GM23338 (cell line): ENCODE results near the gene LAMB1. TPM values are rescaled to one million over a fixed set of nuclear protein-coding genes. Genes with fewer than 3 reads are reported as not detected.

Source experiments
- ATAC-seq: fragments of 200-7000 bp; cut with Tn5 transposase; 3 replicates; pipeline ENCODE4 v1.9.1; 2020
- DNase-seq: peaks from one replicate; pipeline ENCODE4 v3.0.0-alpha.2; 2015; ENCODE audit warnings: low spot score
- H2AFZ ChIP-seq: fragments of 200-600 bp; sonication (generic); 2 replicates; pipeline ENCODE4 v1.8.0; 2016; ENCODE audit warnings: antibody characterized with exemption, mild to moderate bottlenecking, moderate library complexity
- H3F3A ChIP-seq: fragments of 200-600 bp; sonication (generic); replicated peaks from 2 replicates; pipeline ENCODE4 v1.8.0; 2017; ENCODE audit warnings: antibody characterized with exemption, mixed run types, low read depth
- H3K27ac ChIP-seq: fragments of 200-600 bp; sonication (generic); 2 replicates; pipeline ENCODE4 v1.6.1; 2016; ENCODE audit warnings: low read depth
- H3K27me3 ChIP-seq: fragments of 200-600 bp; sonication (generic); 2 replicates; pipeline ENCODE4 v1.8.0; 2016; ENCODE audit warnings: mild to moderate bottlenecking, mixed run types, moderate library complexity; ENCODE audit not compliant: insufficient read depth
- H3K36me3 ChIP-seq: fragments of 200-600 bp; sonication (generic); 2 replicates; pipeline ENCODE4 v1.8.0; 2016; ENCODE audit warnings: mild to moderate bottlenecking; ENCODE audit not compliant: insufficient read depth
- H3K4me1 ChIP-seq: fragments of 200-600 bp; sonication (generic); 2 replicates; pipeline ENCODE4 v1.8.0; 2016; ENCODE audit warnings: mild to moderate bottlenecking, moderate library complexity; ENCODE audit not compliant: insufficient read depth
- H3K4me2 ChIP-seq: fragments of 200-600 bp; sonication (generic); 2 replicates; pipeline ENCODE4 v1.7.1; 2017; ENCODE audit warnings: mixed run types
- H3K4me3 ChIP-seq: fragments of 200-600 bp; sonication (generic); 2 replicates; pipeline ENCODE4 v1.6.1; 2016; ENCODE audit warnings: mixed run types
- H3K79me2 ChIP-seq: fragments of 200-600 bp; sonication (generic); replicated peaks from 2 replicates; pipeline ENCODE4 v1.8.0; 2017; ENCODE audit warnings: mild to moderate bottlenecking; ENCODE audit not compliant: insufficient read depth
- H3K9me2 ChIP-seq: fragments of 200-600 bp; sonication (generic); 2 replicates; pipeline ENCODE4 v1.8.0; 2017; ENCODE audit not compliant: insufficient read depth
- H4K20me1 ChIP-seq: fragments of 200-600 bp; sonication (generic); replicated peaks from 2 replicates; pipeline ENCODE4 v1.8.0; 2017; ENCODE audit warnings: mild to moderate bottlenecking; ENCODE audit not compliant: insufficient read depth
- H3K27ac Mint-ChIP-seq: 2 replicates; pipeline ENCODE4 v1.8.0; 2020; ENCODE audit warnings: inconsistent platforms, mild to moderate bottlenecking, moderate library complexity, mixed read lengths
- H3K27me3 Mint-ChIP-seq: 3 replicates; pipeline ENCODE4 v1.8.0; 2022; ENCODE audit warnings: low read depth, mild to moderate bottlenecking, moderate library complexity, mixed read lengths, inconsistent platforms; ENCODE audit not compliant: insufficient read depth, poor library complexity
- H3K36me3 Mint-ChIP-seq: 3 replicates; pipeline ENCODE4 v1.8.0; 2021; ENCODE audit warnings: low read depth, mild to moderate bottlenecking, inconsistent platforms, moderate library complexity, mixed read lengths
- H3K4me1 Mint-ChIP-seq: 3 replicates; pipeline ENCODE4 v1.8.0; 2020; ENCODE audit warnings: mild to moderate bottlenecking, inconsistent platforms, mixed read lengths
- H3K4me3 Mint-ChIP-seq: 3 replicates; pipeline ENCODE4 v1.8.0; 2021; ENCODE audit warnings: moderate library complexity, mild to moderate bottlenecking, inconsistent platforms, mixed read lengths
- H3K9me3 Mint-ChIP-seq: 3 replicates; pipeline ENCODE4 v1.8.0; 2020; ENCODE audit warnings: moderate library complexity, mild to moderate bottlenecking, inconsistent platforms, mixed read lengths
- CREB1 ChIP-seq: fragments of 250-450 bp; sonication (Bioruptor Pico); IDR thresholded peaks from 2 replicates; pipeline ENCODE4 v1.5.0; 2020; ENCODE audit warnings: low read depth, mild to moderate bottlenecking, moderate library complexity
- EZH2 ChIP-seq: fragments of 200-600 bp; sonication (generic); IDR thresholded peaks from one replicate; pipeline ENCODE4 v1.8.0; 2017; ENCODE audit warnings: antibody characterized with exemption, mild to moderate bottlenecking, low read depth; ENCODE audit not compliant: unreplicated experiment
- EZH2phosphoT487 ChIP-seq: fragments of 200-600 bp; sonication (generic); IDR thresholded peaks from one replicate; pipeline ENCODE4 v1.8.1; 2018; ENCODE audit warnings: antibody characterized with exemption; ENCODE audit not compliant: unreplicated experiment
- JUNB ChIP-seq: IDR thresholded peaks from one replicate; pipeline ENCODE4 v1.6.1; 2016; ENCODE audit warnings: antibody characterized with exemption; ENCODE audit not compliant: unreplicated experiment
- NANOG ChIP-seq: IDR thresholded peaks from 2 replicates; pipeline ENCODE4 v1.6.1; 2016; ENCODE audit warnings: antibody characterized with exemption, borderline replicate concordance
- POLR2AphosphoS5 ChIP-seq: IDR thresholded peaks from 2 replicates; pipeline ENCODE4 v1.6.1; 2016; ENCODE audit warnings: antibody characterized with exemption, low read depth
- STAT1 ChIP-seq: IDR thresholded peaks from one replicate; pipeline ENCODE4 v1.6.1; 2016; ENCODE audit warnings: antibody characterized with exemption; ENCODE audit not compliant: unreplicated experiment
- ZNF114 ChIP-seq: fragments of 250-450 bp; sonication (Bioruptor Pico); IDR thresholded peaks from 2 replicates; pipeline ENCODE4 v1.5.0; 2020; ENCODE audit warnings: mild to moderate bottlenecking, moderate library complexity
- ZNF331 ChIP-seq: fragments of 250-450 bp; sonication (Bioruptor Pico); IDR thresholded peaks from 2 replicates; pipeline ENCODE4 v1.5.0; 2020; ENCODE audit warnings: low read depth, mild to moderate bottlenecking, moderate library complexity
- polyA plus RNA-seq: library from polyadenylated mRNA; unstranded; fragments of >200 nt; fragmentation: Nextera tagmentation; extraction: Ambion mirVana; gene quantifications from 2 replicates; pipeline ENCODE4 v1.2.1, GENCODE V29; 2016
- total RNA-seq: library from RNA; depleted of rRNA; stranded (reverse); fragments of >200 nt; shearing (Covaris generic); gene quantifications from 2 replicates; pipeline ENCODE4 v1.2.3, GENCODE V29; 2014
- TF ChIP-seq, protein P1 (sequence below): IDR thresholded peaks from 2 replicates; pipeline ENCODE4 v1.6.1; 2016; ENCODE audit warnings: antibody characterized with exemption
- TF ChIP-seq, protein P2 (sequence below): fragments of 250-450 bp; sonication (Bioruptor Pico); IDR thresholded peaks from 2 replicates; pipeline ENCODE4 v1.5.0; 2020; ENCODE audit warnings: mild to moderate bottlenecking, moderate library complexity
- TF ChIP-seq, protein P3 (sequence below), 2 experiments: fragments of 200-600 bp in 1 of 2; sonication (generic) in 1 of 2; conservative IDR thresholded peaks; 2 replicates each; pipeline versions ENCODE4 v1.5.1 to v1.6.1; 2016 to 2017; ENCODE audit warnings: antibody characterized with exemption in 2 of 2, low read depth in 2 of 2, mild to moderate bottlenecking in 2 of 2, moderate library complexity in 1 of 2
- TF ChIP-seq, protein P4 (sequence below): IDR thresholded peaks from one replicate; pipeline ENCODE4 v1.6.1; 2018; ENCODE audit warnings: antibody characterized with exemption; ENCODE audit not compliant: unreplicated experiment

LAMB1 gene
- total and polyA plus RNA-seq, 2 experiments from 2014 or later, result 53.5 to 57.8 TPM

DNA sequence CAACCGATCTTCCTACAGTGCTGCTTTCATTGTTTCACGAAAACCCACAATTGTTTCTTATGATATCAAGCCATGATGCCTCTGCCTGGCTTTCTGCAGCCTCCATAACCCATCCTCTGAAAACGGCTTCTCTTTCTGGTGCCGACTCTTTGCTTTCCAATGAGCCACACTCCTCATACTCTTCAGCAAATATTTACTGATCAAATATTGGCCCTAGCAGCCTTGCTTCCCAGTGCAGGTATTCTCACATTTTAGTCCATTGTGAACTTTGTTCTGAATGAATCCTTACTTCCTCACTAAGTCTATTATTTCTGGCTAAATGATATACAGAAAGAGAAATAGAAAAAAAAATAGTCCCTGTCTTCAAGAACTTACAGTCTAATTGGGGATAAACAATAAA is 35.5 kb downstream of the LAMB1 start:
- Histone ChIP-seq H4K20me1 (no peaks in the 10 kb centered on the region; the same call in 1 of the 2 replicates), H3K36me3 (peaks cover 16% of the 10 kb centered on the region), H2AFZ (no peak overlapping the region), H3K9me2 (no peaks in the 10 kb centered on the region), H3K27me3 (no peaks in the 10 kb centered on the region), H3F3A (no peaks in the 10 kb centered on the region), H3K4me3 (no peak overlapping the region), H3K4me1 (peaks cover 9% of the 10 kb centered on the region), H3K79me2 (no peaks in the 10 kb centered on the region), H3K27ac (no peak overlapping the region), H3K4me2 (no peak overlapping the region)
- DNase-seq (no peak), ATAC-seq (no peak)
- TF ChIP-seq JUNB (no peak), STAT1 (no peak), POLR2AphosphoS5 (no peak), EZH2 (no peak), ZNF114 (no peak), ZNF331 (no peak), EZH2phosphoT487 (no peak), NANOG (no peak), CREB1 (CRISPR knock-in tag) (no peak)
- TF ChIP-seq, protein P1, sequence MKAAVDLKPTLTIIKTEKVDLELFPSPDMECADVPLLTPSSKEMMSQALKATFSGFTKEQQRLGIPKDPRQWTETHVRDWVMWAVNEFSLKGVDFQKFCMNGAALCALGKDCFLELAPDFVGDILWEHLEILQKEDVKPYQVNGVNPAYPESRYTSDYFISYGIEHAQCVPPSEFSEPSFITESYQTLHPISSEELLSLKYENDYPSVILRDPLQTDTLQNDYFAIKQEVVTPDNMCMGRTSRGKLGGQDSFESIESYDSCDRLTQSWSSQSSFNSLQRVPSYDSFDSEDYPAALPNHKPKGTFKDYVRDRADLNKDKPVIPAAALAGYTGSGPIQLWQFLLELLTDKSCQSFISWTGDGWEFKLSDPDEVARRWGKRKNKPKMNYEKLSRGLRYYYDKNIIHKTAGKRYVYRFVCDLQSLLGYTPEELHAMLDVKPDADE, result no peak
- TF ChIP-seq, protein P2, sequence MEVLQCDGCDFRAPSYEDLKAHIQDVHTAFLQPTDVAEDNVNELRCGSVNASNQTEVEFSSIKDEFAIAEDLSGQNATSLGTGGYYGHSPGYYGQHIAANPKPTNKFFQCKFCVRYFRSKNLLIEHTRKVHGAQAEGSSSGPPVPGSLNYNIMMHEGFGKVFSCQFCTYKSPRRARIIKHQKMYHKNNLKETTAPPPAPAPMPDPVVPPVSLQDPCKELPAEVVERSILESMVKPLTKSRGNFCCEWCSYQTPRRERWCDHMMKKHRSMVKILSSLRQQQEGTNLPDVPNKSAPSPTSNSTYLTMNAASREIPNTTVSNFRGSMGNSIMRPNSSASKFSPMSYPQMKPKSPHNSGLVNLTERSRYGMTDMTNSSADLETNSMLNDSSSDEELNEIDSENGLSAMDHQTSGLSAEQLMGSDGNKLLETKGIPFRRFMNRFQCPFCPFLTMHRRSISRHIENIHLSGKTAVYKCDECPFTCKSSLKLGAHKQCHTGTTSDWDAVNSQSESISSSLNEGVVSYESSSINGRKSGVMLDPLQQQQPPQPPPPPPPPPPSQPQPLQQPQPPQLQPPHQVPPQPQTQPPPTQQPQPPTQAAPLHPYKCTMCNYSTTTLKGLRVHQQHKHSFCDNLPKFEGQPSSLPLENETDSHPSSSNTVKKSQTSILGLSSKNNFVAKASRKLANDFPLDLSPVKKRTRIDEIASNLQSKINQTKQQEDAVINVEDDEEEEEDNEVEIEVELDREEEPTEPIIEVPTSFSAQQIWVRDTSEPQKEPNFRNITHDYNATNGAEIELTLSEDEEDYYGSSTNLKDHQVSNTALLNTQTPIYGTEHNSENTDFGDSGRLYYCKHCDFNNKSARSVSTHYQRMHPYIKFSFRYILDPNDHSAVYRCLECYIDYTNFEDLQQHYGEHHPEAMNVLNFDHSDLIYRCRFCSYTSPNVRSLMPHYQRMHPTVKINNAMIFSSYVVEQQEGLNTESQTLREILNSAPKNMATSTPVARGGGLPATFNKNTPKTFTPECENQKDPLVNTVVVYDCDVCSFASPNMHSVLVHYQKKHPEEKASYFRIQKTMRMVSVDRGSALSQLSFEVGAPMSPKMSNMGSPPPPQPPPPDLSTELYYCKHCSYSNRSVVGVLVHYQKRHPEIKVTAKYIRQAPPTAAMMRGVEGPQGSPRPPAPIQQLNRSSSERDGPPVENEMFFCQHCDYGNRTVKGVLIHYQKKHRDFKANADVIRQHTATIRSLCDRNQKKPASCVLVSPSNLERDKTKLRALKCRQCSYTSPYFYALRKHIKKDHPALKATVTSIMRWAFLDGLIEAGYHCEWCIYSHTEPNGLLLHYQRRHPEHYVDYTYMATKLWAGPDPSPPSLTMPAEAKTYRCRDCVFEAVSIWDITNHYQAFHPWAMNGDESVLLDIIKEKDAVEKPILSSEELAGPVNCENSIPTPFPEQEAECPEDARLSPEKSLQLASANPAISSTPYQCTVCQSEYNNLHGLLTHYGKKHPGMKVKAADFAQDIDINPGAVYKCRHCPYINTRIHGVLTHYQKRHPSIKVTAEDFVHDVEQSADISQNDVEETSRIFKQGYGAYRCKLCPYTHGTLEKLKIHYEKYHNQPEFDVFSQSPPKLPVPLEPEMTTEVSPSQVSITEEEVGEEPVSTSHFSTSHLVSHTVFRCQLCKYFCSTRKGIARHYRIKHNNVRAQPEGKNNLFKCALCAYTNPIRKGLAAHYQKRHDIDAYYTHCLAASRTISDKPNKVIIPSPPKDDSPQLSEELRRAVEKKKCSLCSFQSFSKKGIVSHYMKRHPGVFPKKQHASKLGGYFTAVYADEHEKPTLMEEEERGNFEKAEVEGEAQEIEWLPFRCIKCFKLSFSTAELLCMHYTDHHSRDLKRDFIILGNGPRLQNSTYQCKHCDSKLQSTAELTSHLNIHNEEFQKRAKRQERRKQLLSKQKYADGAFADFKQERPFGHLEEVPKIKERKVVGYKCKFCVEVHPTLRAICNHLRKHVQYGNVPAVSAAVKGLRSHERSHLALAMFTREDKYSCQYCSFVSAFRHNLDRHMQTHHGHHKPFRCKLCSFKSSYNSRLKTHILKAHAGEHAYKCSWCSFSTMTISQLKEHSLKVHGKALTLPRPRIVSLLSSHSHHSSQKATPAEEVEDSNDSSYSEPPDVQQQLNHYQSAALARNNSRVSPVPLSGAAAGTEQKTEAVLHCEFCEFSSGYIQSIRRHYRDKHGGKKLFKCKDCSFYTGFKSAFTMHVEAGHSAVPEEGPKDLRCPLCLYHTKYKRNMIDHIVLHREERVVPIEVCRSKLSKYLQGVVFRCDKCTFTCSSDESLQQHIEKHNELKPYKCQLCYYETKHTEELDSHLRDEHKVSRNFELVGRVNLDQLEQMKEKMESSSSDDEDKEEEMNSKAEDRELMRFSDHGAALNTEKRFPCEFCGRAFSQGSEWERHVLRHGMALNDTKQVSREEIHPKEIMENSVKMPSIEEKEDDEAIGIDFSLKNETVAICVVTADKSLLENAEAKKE, result no peak
- TF ChIP-seq, protein P3, sequence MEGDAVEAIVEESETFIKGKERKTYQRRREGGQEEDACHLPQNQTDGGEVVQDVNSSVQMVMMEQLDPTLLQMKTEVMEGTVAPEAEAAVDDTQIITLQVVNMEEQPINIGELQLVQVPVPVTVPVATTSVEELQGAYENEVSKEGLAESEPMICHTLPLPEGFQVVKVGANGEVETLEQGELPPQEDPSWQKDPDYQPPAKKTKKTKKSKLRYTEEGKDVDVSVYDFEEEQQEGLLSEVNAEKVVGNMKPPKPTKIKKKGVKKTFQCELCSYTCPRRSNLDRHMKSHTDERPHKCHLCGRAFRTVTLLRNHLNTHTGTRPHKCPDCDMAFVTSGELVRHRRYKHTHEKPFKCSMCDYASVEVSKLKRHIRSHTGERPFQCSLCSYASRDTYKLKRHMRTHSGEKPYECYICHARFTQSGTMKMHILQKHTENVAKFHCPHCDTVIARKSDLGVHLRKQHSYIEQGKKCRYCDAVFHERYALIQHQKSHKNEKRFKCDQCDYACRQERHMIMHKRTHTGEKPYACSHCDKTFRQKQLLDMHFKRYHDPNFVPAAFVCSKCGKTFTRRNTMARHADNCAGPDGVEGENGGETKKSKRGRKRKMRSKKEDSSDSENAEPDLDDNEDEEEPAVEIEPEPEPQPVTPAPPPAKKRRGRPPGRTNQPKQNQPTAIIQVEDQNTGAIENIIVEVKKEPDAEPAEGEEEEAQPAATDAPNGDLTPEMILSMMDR (conservative IDR thresholded peaks at IDR 0.05; ENCODE audit: low read depth in 2 of 2), result no peak
- TF ChIP-seq, protein P4, sequence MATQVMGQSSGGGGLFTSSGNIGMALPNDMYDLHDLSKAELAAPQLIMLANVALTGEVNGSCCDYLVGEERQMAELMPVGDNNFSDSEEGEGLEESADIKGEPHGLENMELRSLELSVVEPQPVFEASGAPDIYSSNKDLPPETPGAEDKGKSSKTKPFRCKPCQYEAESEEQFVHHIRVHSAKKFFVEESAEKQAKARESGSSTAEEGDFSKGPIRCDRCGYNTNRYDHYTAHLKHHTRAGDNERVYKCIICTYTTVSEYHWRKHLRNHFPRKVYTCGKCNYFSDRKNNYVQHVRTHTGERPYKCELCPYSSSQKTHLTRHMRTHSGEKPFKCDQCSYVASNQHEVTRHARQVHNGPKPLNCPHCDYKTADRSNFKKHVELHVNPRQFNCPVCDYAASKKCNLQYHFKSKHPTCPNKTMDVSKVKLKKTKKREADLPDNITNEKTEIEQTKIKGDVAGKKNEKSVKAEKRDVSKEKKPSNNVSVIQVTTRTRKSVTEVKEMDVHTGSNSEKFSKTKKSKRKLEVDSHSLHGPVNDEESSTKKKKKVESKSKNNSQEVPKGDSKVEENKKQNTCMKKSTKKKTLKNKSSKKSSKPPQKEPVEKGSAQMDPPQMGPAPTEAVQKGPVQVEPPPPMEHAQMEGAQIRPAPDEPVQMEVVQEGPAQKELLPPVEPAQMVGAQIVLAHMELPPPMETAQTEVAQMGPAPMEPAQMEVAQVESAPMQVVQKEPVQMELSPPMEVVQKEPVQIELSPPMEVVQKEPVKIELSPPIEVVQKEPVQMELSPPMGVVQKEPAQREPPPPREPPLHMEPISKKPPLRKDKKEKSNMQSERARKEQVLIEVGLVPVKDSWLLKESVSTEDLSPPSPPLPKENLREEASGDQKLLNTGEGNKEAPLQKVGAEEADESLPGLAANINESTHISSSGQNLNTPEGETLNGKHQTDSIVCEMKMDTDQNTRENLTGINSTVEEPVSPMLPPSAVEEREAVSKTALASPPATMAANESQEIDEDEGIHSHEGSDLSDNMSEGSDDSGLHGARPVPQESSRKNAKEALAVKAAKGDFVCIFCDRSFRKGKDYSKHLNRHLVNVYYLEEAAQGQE, result no peak
- Mint-ChIP-seq H3K4me3 (no peak overlapping the region), H3K9me3 (no peaks in the 10 kb centered on the region), H3K27ac (no peak overlapping the region), H3K27me3 (no peaks in the 10 kb centered on the region), H3K36me3 (peaks cover 5% of the 10 kb centered on the region; the same call in 2 of the 3 replicates), H3K4me1 (peaks cover 6% of the 10 kb centered on the region; the same call in 2 of the 3 replicates)
